IPS-18a (cell line): ENCODE measurements around the gene SCART1.

Experiments
- H3K27ac ChIP-seq: one replicate; pipeline ENCODE4 v1.5.1; 2013; ENCODE audit warnings: low read length
- H3K27me3 ChIP-seq: one replicate; pipeline ENCODE4 v1.6.1; 2013; ENCODE audit warnings: mild to moderate bottlenecking, low read length; ENCODE audit not compliant: control insufficient read depth, insufficient read depth
- H3K36me3 ChIP-seq: one replicate; pipeline ENCODE4 v1.6.1; 2013; ENCODE audit warnings: low read depth, low read length; ENCODE audit not compliant: control insufficient read depth
- H3K4me1 ChIP-seq: one replicate; pipeline ENCODE4 v1.6.1; 2013; ENCODE audit warnings: low read depth, low read length; ENCODE audit not compliant: control insufficient read depth
- H3K4me3 ChIP-seq: one replicate; pipeline ENCODE4 v1.5.1; 2013; ENCODE audit warnings: low read length
- H3K9ac ChIP-seq: one replicate; pipeline ENCODE4 v1.6.1; 2013; ENCODE audit warnings: mild to moderate bottlenecking, low read length, moderate library complexity
- H3K9me3 ChIP-seq: one replicate; pipeline ENCODE4 v1.6.1; 2013; ENCODE audit warnings: low read depth, low read length; ENCODE audit not compliant: control insufficient read depth

The SCART1 gene

GRCh38 chr10:133451346-133451745, 2.4 kb upstream of the SCART1 start:
- no peaks in the 10 kb centered on the region for H3K36me3 ChIP-seq
- no peaks in the 10 kb centered on the region for H3K4me1 ChIP-seq
- no peak overlapping the region for H3K27ac ChIP-seq
- H3K9ac ChIP-seq, result no peak overlapping the region
- no peak overlapping the region for H3K4me3 ChIP-seq
- peaks cover 43% of the 10 kb centered on the region for H3K9me3 ChIP-seq
- no peaks in the 10 kb centered on the region for H3K27me3 ChIP-seq

GRCh38 chr10:133452453-133452852, 1.3 kb upstream of the SCART1 start:
- H3K9me3 ChIP-seq, result peaks cover 38% of the 10 kb centered on the region
- H3K9ac ChIP-seq, result no peak overlapping the region
- no peak overlapping the region for H3K27ac ChIP-seq
- no peaks in the 10 kb centered on the region for H3K4me1 ChIP-seq
- no peaks in the 10 kb centered on the region for H3K36me3 ChIP-seq
- H3K4me3 ChIP-seq, result no peak overlapping the region
- no peaks in the 10 kb centered on the region for H3K27me3 ChIP-seq

- H3K4me1 ChIP-seq, result no peaks in the 10 kb centered on the region
- no peaks in the 10 kb centered on the region for H3K36me3 ChIP-seq
- no peak overlapping the region for H3K27ac ChIP-seq
- no peak overlapping the region for H3K4me3 ChIP-seq
- no peak overlapping the region for H3K9ac ChIP-seq
- H3K27me3 ChIP-seq, result no peaks in the 10 kb centered on the region
- H3K9me3 ChIP-seq, result peaks cover 36% of the 10 kb centered on the region
Observed at GRCh38 chr10:133454204-133454893, 604 bp downstream of the SCART1 start.

GRCh38 chr10:133455196-133455595, 1.5 kb downstream of the SCART1 start:
- no peak overlapping the region for H3K27ac ChIP-seq
- no peaks in the 10 kb centered on the region for H3K36me3 ChIP-seq
- H3K9me3 ChIP-seq, result peaks cover 38% of the 10 kb centered on the region
- H3K4me1 ChIP-seq, result no peaks in the 10 kb centered on the region
- no peak overlapping the region for H3K9ac ChIP-seq
- no peaks in the 10 kb centered on the region for H3K27me3 ChIP-seq
- H3K4me3 ChIP-seq, result no peak overlapping the region

GRCh38 chr10:133455611-133456031, 1.9 kb downstream of the SCART1 start:
- Histone ChIP-seq H3K9ac (no peak overlapping the region), H3K27me3 (no peaks in the 10 kb centered on the region), H3K27ac (no peak overlapping the region), H3K9me3 (peaks cover 39% of the 10 kb centered on the region), H3K4me1 (no peaks in the 10 kb centered on the region), H3K4me3 (no peak overlapping the region), H3K36me3 (no peaks in the 10 kb centered on the region)

- no peaks in the 10 kb centered on the region for H3K36me3 ChIP-seq
- H3K27ac ChIP-seq, result no peak overlapping the region
- H3K4me3 ChIP-seq, result no peak overlapping the region
- H3K27me3 ChIP-seq, result no peaks in the 10 kb centered on the region
- no peak overlapping the region for H3K9ac ChIP-seq
- H3K4me1 ChIP-seq, result no peaks in the 10 kb centered on the region
- H3K9me3 ChIP-seq, result peaks cover 41% of the 10 kb centered on the region
Observed at GRCh38 chr10:133456041-133456951, 2.6 kb downstream of the SCART1 start.

- Histone ChIP-seq H3K36me3 (no peaks in the 10 kb centered on the region), H3K9me3 (peaks cover 44% of the 10 kb centered on the region), H3K4me3 (no peak overlapping the region), H3K4me1 (no peaks in the 10 kb centered on the region), H3K9ac (no peak overlapping the region), H3K27ac (no peak overlapping the region), H3K27me3 (no peaks in the 10 kb centered on the region)
Observed at GRCh38 chr10:133457100-133457841, 3.5 kb downstream of the SCART1 start.

GRCh38 chr10:133458021-133458709, 4.4 kb downstream of the SCART1 start:
- Histone ChIP-seq H3K27me3 (no peaks in the 10 kb centered on the region), H3K4me3 (no peak overlapping the region), H3K36me3 (no peaks in the 10 kb centered on the region), H3K4me1 (no peaks in the 10 kb centered on the region), H3K27ac (no peak overlapping the region), H3K9me3 (peaks cover 45% of the 10 kb centered on the region), H3K9ac (no peak overlapping the region)

GRCh38 chr10:133458710-133459453, 5.1 kb downstream of the SCART1 start:
- no peak overlapping the region for H3K4me3 ChIP-seq
- no peaks in the 10 kb centered on the region for H3K4me1 ChIP-seq
- H3K27me3 ChIP-seq, result no peaks in the 10 kb centered on the region
- peaks cover 45% of the 10 kb centered on the region for H3K9me3 ChIP-seq
- H3K9ac ChIP-seq, result no peak overlapping the region
- H3K36me3 ChIP-seq, result no peaks in the 10 kb centered on the region
- H3K27ac ChIP-seq, result no peak overlapping the region

GRCh38 chr10:133459454-133460207, 5.9 kb downstream of the SCART1 start:
- H3K9me3 ChIP-seq, result peaks cover 44% of the 10 kb centered on the region
- no peak overlapping the region for H3K4me3 ChIP-seq
- H3K4me1 ChIP-seq, result no peaks in the 10 kb centered on the region
- H3K27ac ChIP-seq, result no peak overlapping the region
- H3K27me3 ChIP-seq, result no peaks in the 10 kb centered on the region
- no peak overlapping the region for H3K9ac ChIP-seq
- H3K36me3 ChIP-seq, result no peaks in the 10 kb centered on the region
